Stimulated activated CD4-positive, alpha-beta T cell treated with anti-CD3 and anti-CD28 coated beads, Interleukin-1b, Interleukin-23, amount 100 ng/mL, for 48 hours (primary cell): Measurements from ENCODE around the gene TAF3.
"Not testable (repeated sequence)": the region's sequence is repeated elsewhere in the genome, so short reads cannot be mapped to it uniquely, and the experiment has no call there.

Source experiments
- DNase-seq: peaks from one replicate; pipeline ENCODE4 v3.0.0-alpha.2; 2020

Gene TAF3

DNA sequence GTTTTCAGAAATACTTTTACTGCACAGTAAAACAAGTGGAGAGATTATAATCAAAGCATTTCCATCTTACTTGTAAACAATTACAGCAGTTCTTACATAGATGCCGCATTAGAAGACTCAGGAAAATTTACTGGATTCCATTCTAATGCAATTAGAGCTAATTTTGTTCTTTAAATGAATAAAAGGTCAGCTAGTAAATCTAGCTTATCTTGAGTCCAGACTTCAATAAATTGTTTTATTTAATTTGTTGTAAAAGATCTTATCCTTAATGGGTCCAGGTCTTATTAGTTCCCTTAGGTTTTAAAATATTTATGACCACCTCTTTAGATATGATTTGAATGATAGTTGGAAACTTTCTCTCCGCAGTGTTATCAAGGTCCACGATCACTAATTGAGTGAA lies 166.0 kb downstream of the TAF3 start:
- no peak for DNase-seq

DNA sequence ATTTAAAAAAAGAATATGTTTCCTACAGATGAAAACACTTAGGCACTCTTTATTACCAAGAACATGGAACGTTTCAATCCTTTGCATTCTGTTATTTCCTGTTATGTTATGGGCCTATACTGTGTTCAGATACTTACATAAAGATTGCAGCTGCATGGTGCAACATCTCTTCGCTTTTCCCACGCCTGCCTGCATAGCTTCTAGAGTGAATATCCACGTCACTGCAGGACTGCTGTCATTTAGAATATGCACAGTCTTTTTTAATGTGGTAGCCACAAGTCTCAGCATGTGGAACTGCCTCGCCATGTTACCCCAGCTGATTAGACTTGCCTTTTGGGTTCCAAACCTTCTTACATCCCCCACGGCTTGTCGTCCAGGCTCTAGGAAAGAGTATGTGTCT lies 166.6 kb downstream of the TAF3 start:
- DNase-seq = no peak

DNA sequence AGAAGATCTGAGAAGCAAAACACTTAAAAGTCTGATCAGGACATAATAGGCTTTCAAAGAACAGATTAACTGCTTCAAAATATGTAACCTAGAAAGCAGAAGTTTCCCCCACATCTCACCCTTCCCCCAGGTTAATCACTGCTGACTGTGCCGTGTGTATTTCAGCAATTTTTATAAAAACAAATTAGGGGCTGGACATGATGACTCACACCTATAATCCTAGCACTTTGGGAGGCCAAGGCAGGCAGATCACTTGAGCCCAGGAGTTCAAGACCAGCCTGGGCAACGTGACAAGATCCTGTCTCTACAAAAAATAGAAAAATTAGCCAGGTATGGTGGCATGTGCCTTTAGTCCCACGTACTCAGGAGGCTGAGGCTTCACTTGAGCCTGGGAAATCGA lies 168.5 kb downstream of the TAF3 start:
- DNase-seq = no peak

DNA sequence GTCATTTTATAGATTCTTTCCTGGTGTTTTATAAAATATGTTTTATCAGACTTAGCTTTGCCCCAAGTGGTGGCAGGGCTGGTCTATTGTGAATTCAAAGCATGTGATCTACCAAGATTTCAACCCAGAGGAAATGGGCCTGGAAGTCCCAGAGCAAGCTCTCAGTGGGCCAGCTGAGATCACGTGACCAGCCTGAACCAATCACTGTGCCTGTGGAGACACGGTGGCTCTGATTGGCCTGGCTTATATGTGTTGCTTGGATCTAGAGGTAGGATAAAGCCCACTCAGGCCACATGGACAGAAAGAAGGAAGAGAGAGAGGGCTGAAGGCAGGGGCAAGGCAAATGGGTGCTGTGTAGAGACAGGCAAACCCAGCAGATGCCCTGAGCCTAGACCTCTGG lies 170.7 kb downstream of the TAF3 start:
- no peak for DNase-seq

DNA sequence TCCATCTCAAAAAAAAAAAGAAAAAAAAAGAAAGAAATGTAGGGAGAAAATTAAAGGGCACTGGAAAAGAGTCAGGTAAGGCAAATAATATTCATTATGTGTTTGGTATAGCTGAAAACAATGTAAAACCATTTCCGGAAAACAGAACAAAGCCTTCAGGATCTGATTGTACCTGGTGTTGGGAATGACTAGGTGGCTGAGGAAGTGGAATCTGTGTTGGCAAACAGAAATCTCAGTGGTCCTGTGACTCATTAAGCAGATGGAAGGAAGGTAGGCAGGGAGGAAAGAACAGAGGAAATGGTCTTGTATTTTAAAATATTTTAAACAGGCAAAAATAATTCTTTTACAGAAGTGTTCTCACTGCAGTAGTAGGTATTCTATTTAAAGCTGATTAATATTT lies 180.5 kb downstream of the TAF3 start:
- no peak for DNase-seq

DNA sequence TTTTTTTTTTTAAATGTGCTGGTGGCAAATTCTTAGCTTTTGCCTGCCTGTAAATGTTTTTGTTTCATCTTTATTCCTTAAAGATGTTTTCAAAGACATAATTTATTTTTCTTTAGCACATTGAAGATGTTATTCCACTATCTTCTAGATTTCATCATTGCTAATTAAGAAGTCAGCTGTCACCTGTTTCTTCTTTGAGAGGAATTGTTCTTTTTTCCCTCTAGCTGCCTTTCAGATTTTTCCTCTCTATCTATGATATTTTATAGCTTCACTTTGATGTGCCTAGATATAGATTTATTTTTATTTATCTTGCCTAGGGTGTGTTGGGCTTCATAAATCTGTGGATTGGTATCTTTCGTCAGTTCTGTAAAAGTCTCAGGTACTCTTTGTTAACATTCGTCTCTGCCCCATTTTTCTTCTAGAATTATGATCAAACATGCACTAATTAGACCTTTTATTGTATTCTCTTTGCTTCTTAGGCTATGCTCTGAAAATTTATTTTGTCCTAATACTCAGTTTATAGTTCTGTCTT lies 186.2 kb downstream of the TAF3 start:
- DNase-seq = no peak

DNA sequence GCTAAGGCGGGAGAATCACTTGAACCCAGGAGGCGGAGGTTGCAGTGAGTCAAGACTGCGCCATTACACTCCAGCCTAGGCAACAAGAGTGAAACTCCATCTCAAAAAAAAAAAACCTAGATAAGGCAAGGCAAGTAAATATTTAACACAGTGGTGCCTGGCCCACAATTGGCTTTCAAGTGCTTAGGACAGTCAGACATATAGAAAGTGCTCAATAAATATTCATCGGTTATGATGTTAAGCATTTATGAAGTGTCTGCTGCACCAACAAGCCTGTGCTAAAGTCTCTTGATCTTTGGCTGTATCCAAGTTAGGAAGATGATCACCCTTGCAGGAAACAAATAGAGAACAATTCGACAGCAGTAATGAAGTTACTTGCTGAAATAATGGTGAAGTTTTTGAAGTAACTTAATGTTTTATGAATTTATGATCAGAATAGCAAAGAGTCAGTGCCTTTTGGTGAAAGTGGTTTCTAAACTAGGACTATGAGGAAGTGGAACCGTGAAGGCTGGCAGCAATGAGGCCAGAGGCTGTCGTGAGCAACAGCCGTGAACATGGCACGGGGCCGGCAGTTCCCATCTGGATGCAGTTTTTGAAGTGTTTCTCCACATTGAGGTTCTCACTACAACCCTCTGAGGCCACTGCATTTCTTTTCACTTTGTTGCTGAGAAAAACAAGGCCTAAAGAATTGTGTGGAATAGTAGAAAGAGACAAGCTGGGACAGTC lies 188.1 kb downstream of the TAF3 start:
- DNase-seq = no peak

DNA sequence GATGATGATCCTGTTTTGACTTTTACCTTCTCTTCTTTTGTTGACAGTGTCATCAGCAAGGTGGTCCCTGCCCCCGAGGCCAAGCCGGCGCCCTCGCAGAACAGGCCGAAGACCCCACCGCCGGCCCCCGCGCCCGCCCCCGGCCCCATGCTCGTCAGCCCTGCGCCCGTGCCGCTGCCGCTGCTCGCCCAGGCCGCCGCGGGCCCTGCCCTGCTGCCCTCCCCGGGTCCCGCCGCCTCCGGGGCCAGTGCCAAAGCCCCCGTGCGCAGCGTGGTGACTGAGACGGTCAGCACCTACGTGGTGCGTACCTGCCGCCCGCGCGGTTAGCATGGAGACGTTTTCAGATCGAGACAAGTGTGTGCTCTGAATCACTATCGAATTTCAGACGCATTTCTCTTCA lies 190.7 kb downstream of the TAF3 start:
- DNase-seq = no peak

DNA sequence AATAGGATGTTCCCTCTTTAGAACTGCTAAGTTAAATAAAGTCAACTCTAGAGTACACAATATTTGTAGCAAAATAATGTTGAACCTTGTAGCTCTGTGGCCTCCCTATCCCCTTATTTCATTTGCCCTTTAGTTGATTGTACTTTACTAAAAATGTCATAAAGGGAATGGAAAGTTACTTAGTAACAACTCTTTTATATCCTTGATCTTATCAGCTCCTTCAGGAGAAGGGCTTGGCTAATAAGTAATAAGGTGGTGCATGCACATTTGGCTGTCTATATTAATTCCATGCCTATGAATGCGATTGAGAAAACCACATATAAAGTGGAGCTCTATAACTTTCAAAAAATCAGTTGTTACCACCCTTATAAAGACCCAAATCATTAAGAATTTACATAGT lies 194.7 kb downstream of the TAF3 start:
- no peak for DNase-seq

DNA sequence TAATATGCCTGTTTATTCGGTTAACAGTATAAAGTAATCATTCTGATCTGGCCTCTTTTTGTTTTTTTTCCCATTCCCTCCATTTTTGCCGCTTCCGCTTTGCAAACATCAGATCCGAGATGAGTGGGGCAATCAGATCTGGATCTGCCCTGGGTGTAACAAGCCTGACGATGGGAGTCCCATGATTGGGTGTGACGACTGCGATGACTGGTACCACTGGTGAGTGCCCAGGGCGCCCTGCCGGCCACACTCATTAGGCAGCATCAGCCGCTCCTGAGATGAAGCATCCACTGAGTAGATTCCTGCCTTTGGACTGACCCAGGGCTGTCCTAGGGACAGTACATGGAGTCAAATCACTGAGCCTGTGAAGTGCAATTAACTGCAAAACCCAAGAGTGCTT lies 195.3 kb downstream of the TAF3 start:
- DNase-seq = no peak

DNA sequence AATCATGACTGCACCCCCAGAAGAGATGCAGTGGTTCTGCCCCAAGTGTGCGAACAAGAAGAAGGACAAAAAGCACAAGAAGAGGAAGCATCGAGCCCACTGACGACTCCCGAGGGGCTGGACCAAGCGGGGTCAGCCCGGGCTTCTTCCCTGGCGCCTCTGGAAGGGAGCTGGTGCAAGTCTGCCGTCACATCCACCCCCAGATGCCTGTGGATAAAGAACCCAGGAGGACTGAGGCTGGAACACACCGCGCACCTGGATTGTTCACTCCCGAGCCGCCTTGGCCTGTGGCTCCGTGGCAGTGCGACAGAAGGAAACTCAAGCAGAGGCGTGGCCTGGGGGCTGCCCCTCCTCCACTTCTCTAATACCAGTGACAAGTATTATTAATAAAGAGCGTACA lies 196.3 kb downstream of the TAF3 start:
- no peak for DNase-seq

DNA sequence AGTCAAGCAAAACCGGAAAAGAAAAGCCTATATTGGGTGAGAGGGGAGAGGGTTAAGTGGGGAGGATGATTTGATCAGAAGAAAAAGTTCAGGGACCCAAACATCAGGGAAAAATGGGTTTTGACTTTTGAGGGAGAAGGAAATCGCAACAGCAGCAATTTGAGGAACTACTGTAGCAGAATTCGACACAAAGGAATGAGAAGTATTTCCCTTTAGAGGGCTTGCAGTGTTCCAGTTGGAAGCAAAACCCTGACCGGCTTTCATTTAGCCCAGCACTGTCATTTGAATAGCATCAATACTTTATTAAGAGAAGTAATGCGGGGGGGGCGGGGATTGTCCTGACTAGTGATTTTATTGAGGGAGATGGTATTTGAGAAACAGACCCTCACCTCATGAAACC lies 199.0 kb downstream of the TAF3 start:
- no peak for DNase-seq

DNA sequence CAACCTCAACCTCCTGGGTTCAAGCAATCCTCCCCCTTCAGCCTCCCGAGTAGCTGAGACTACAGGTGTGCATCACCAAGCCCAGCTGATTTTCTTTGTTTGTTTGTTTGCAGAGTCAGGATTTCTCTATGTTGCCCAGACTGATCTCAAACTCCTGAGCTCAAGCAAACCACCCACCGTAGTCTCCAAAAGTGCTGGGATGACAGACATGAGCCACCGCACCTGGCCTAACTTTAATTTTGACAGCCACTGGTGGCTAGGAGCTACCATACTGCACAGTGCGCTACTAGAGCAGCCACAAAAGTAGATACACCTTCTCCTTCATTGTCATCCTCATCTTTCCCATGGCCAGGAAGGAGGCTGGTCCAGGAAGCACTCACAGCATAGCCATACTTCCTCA lies 205.0 kb downstream of the TAF3 start:
- DNase-seq = no peak

DNA sequence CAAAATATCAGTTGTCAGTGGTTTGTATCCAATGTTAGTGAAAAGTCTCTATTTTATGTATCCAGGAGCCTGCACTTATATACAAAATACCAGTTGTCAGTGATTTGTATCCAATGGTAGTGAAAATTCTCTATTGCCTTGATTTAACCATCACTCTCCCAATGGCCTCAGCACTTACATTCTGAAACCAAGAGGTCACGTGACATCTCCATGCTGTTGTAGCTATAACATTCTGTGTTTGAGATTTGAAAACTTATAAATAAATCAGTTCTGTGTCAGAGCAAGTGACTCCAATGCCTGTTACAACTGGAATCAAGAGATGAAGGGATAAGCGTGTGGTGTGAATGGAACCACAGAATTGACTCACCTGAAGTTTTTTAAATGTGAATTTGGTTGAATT lies 205.5 kb downstream of the TAF3 start:
- no peak for DNase-seq

DNA sequence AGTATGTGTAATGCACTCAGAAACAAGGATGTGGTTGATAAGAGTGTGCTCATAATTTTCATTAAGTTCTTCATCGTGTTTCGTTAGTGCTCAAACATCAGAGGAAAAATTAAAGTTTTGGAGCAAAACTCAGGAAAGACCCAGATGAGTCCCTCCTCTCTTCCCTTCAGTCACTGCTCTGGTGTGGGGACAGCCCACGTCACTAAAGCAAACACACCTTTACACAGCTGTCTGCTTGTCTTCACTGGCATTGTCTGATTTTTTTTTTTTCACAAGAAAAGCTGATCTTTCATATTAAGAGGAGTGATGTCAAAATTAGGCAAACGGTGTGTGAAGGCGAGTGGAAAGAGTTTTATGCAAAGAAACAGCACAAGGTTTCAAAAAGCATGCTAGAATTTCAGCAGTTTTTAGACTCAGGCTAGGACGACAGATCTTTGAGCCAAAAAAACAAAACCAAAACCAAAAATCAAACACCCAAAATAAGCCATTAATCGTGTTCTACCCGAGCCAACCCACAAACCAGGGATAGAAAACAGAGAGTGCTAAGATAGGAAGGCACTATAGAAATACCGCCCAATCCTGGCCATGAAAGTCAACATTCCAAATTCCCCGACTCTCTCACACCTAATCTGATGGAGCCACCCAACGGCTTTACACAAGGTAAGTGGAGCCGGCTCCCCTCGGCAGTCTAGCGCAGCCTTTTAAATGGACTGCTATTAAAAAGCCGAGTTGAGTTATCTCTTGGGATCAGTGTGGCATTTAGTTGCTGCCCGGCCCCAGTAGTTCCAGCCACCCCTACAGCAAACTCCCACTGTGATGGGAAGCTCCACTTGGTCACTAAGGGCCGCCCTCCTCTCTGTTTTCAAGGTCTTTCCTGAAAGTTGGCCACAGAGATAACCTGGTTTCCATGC lies 208.3 kb downstream of the TAF3 start:
- DNase-seq = no peak

DNA sequence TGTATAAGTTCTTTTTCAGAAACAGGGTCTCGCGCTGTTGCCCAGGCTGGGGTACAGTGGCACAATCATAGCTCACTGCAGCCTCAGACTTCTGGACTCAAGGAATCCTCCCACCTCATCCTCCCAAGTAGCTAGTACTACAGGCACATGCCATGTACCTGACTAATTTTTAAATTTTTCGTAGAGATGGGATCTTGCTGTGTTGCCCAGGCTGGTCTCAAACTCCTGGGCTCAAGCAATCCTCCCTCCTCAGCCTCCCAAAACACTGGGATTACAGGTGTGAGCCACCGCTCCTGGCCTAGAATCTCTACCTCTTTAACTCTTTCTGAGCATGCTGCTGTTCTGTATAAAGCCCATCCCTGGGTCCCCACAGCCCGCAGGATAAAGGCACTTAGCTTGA lies 212.9 kb downstream of the TAF3 start:
- not testable (repeated sequence) for DNase-seq

DNA sequence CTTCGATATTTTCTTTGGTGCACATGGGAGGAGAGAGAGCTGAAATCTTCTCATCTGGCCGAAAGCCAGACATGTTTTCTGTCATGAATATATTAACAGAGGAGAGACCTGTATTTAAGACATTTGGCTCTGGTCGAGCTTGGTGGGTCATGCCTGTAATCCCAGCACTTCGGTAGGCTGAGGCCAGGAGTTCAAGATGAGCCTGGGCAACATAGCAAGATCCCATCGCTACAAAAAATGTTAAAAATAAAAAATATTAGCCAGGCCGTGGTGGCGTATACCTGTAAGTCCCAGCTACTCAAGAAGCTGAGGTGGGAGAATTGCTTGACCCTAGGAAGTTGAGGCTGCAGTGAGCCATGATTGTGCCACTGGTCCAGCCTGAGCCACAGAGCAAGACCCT lies 214.3 kb downstream of the TAF3 start:
- DNase-seq = no peak

DNA sequence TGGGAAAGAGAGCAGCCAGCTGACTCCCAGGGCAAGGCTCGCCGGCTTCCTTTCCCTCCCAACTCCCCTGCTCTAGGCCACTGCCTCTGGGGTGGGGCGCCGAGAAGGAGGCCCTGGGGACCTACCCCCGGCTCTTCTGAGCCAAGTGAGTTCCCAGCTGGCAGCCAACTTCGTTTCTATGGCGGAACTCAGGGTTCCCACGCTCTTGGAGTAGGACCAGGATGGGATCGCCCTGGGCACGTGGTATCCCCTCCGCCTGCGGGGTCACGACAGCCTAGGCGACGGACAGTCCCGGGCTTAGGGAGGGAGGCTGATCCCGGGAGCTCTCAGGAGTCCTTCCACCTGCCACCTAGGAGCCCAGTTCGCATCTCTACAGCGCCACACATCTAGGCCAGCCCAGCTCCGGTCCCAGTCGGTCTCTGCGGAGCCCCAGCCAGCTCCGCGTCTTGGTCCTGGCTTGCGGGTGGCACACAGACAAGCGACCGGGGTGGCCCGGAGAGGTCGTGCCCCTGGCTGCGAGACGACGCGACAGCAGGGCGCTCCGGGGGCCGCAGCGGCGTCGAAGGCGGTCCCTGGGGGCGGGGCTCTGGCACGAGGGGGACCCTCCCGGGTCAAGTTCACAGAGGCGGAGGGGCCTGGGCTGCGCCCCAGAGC lies 215.6 kb downstream of the TAF3 start:
- no peak for DNase-seq

DNA sequence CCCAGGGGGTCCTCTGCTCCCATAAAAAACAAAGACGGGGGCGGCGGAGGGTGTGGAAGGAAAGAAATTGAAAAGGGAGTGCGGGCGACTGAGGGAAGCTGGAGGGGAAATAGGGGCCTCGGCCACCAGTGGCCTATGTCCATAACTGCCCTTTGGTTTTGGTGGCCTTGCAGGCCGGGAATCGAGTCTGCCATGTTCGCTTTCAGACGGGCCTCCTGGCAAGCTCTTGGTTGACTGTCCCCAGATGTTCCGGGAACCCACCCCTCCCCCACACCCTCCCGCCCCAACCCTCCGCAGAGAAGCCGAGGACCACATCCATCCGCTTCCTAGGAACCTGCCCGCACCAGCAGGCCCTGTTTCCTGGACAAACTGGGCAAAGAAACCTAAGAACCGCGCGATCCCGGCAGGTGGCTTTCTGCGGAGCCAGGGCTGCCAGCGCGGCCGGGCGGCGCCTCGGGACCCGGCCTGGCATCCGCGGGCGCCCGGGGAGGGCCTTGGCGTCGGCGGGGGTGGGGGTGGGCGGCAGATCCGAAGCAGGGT lies 216.2 kb downstream of the TAF3 start:
- DNase-seq = no peak

DNA sequence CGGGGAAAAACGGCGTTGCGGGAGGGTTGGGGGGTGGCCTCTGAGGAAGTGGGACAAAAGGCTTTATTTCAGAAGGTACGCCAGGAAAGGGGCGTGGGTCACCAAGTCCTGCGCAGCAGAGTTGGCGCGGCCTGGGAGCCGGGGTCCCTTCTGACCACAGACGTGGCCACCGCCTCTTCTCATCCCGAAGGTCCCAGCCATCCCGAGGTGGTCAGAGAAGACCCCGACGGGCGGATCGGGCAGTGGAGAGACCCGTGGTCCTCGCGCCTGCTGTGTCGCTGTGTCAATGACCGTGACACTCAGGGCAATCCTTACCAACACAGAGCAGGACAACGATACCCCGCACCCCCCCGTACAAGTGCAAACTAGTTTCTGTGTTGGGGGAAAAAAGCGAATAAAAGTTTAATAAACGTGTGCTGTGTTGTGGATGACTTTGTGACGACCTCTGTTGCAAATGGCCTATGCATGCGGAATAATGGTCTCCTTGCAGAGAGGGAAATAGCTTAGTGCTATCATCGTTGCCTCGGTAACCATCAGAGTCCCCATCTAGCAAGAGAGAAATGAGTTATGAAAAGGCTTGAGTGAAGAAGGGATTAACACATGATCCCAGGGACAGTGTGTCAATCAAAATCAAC lies 216.8 kb downstream of the TAF3 start:
- no peak for DNase-seq

DNA sequence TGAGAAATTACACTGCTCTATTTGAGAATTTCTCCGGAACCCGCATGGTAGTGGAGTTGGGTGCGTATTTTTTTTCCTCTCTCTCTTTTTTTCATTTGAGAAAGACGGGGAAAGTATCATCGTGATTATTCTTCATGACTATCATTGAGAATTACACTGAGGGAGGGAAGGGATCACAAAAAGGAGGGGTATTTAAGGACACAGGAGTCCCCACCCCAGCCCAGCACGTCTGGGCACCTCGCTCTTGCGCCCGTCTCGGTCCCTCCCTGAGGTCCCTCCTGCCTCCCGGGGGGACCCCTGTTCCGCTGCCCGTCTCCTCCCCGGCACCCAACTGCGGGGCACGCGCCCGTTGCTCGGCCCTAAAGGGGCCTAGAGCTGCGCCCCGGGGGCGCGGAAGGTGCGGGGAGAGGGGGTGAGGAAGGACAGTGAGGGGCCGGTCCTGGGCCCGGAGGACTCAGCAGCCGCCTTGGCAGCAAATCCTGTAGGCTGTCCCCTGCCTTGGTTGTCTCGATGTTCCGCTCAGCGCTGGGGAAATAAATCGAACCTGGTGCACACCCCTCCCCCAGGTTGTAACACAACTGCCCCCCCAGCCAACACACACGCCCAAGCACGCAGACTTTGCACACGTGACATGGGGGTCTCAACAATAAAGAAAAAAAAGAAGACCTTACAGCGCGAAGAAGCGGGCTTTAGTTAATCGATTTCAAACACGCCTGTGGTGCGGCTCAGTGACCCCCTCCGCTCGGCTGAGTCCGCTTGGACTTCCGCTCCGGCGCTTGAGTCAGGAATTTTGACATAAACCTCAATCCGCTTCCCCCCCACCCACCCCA lies 217.6 kb downstream of the TAF3 start:
- no peak for DNase-seq
